Progenitor cell of endocrine pancreas (in vitro differentiated cells): ENCODE data around the gene B4GALT4. TPM values are rescaled to one million over a fixed set of nuclear protein-coding genes. Genes with fewer than 3 reads are reported as not detected.

Source experiments
- DNase-seq: peaks from one replicate; pipeline ENCODE4 v3.0.0; 2021; ENCODE audit warnings: low spot score; ENCODE audit not compliant: unreplicated experiment
- H3K27ac Mint-ChIP-seq: 2 replicates; pipeline ENCODE4 v1.8.0; 2021; ENCODE audit warnings: mild to moderate bottlenecking, moderate library complexity, mixed read lengths
- H3K27me3 Mint-ChIP-seq: 2 replicates; pipeline ENCODE4 v1.8.0; 2021; ENCODE audit warnings: mixed read lengths
- H3K36me3 Mint-ChIP-seq: 2 replicates; pipeline ENCODE4 v1.8.0; 2022; ENCODE audit warnings: mixed read lengths; ENCODE audit not compliant: insufficient read depth
- H3K4me1 Mint-ChIP-seq: 2 replicates; pipeline ENCODE4 v1.8.0; 2021; ENCODE audit warnings: low read depth, mixed read lengths
- H3K4me3 Mint-ChIP-seq: 2 replicates; pipeline ENCODE4 v1.8.0; 2021; ENCODE audit warnings: low read depth, mild to moderate bottlenecking, moderate library complexity, mixed read lengths
- H3K9me3 Mint-ChIP-seq: 2 replicates; pipeline ENCODE4 v1.8.0; 2021; ENCODE audit warnings: low read depth, mixed read lengths
- CTCF ChIP-seq: fragments of 200-600 bp; sonication (generic); IDR thresholded peaks from one replicate; pipeline ENCODE4 v1.5.0; 2021; ENCODE audit warnings: antibody characterized with exemption, mild to moderate bottlenecking; ENCODE audit not compliant: unreplicated experiment
- total RNA-seq: library from RNA; stranded (reverse); gene quantifications from 2 replicates; pipeline ENCODE4 v1.2.1, GENCODE V29; 2021

The B4GALT4 gene
- total RNA-seq, 1 donor from 2014 or later: 49.0 TPM

GRCh38 chr3:119195911-119196310, 44.8 kb downstream of the B4GALT4 start:
- H3K4me1 Mint-ChIP-seq: peaks cover 7% of the 10 kb centered on the region
- no peaks in the 10 kb centered on the region for H3K27me3 Mint-ChIP-seq
- DNase-seq: no peak
- H3K36me3 Mint-ChIP-seq: peaks cover 6% of the 10 kb centered on the region
- H3K27ac Mint-ChIP-seq: no peak overlapping the region
- H3K4me3 Mint-ChIP-seq: no peak overlapping the region
- no peak for TF ChIP-seq CTCF
- no peaks in the 10 kb centered on the region for H3K9me3 Mint-ChIP-seq

- TF ChIP-seq CTCF: no peak
- H3K4me3 Mint-ChIP-seq: no peak overlapping the region
- no peak for DNase-seq
- no peaks in the 10 kb centered on the region for H3K27me3 Mint-ChIP-seq
- H3K27ac Mint-ChIP-seq: no peak overlapping the region
- H3K36me3 Mint-ChIP-seq: peaks cover 6% of the 10 kb centered on the region
- peaks cover 7% of the 10 kb centered on the region for H3K4me1 Mint-ChIP-seq
- H3K9me3 Mint-ChIP-seq: no peaks in the 10 kb centered on the region
These were observed 45.6 kb downstream of the B4GALT4 start for GRCh38 chr3:119195151-119195476.

- no peak overlapping the region for H3K4me3 Mint-ChIP-seq
- H3K9me3 Mint-ChIP-seq: no peaks in the 10 kb centered on the region
- no peak for TF ChIP-seq CTCF
- DNase-seq: no peak
- H3K27ac Mint-ChIP-seq: no peak overlapping the region
- H3K36me3 Mint-ChIP-seq: peaks cover 6% of the 10 kb centered on the region
- H3K4me1 Mint-ChIP-seq: peaks cover 7% of the 10 kb centered on the region
- H3K27me3 Mint-ChIP-seq: no peaks in the 10 kb centered on the region
These were observed 46.2 kb downstream of the B4GALT4 start for GRCh38 chr3:119194237-119195150.

GRCh38 chr3:119191800-119192199, 48.9 kb downstream of the B4GALT4 start:
- H3K36me3 Mint-ChIP-seq: peaks cover 3% of the 10 kb centered on the region
- no peak overlapping the region for H3K4me3 Mint-ChIP-seq
- no peak for DNase-seq
- no peak for TF ChIP-seq CTCF
- H3K9me3 Mint-ChIP-seq: no peaks in the 10 kb centered on the region
- H3K27ac Mint-ChIP-seq: no peak overlapping the region
- peaks cover 10% of the 10 kb centered on the region for H3K4me1 Mint-ChIP-seq
- no peaks in the 10 kb centered on the region for H3K27me3 Mint-ChIP-seq

GRCh38 chr3:119187266-119187665, 53.4 kb downstream of the B4GALT4 start:
- Mint-ChIP-seq H3K27ac (no peak overlapping the region), H3K9me3 (no peaks in the 10 kb centered on the region), H3K4me1 (peaks cover 15% of the 10 kb centered on the region), H3K4me3 (no peak overlapping the region), H3K27me3 (no peaks in the 10 kb centered on the region), H3K36me3 (no peaks in the 10 kb centered on the region)
- DNase-seq: no peak
- no peak for TF ChIP-seq CTCF
